NCI-H2196 (cell line): ENCODE data around the gene CRYAB.
"Not testable (repeated sequence)": the region's sequence is repeated elsewhere in the genome, so short reads cannot be mapped to it uniquely, and the experiment has no call there.

ENCODE experiments used
- DNase-seq: peaks from one replicate; lab custom pipeline; 2025; ENCODE audit not compliant: unreplicated experiment; lab: John Stamatoyannopoulos, UW

CRYAB gene

DNA sequence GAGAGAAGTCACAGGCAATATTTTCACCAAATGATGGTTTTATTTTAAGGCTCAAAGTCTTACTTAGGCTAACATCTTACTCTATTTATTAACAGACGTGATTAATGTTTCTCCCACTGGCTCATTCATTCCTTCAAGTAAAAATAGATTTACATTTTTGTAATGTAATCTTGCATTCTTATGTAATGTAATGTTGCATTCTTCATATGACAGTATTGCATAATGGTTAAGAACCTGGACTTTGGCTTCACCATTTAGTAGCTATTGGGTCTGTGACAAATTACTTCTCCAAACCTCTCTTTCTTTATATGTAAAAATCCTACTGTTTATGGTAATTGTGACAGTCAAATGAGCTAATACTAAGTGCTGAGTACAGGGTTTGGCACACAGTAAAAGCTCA is 22.3 kb upstream of the CRYAB start:
- no peak for DNase-seq

DNA sequence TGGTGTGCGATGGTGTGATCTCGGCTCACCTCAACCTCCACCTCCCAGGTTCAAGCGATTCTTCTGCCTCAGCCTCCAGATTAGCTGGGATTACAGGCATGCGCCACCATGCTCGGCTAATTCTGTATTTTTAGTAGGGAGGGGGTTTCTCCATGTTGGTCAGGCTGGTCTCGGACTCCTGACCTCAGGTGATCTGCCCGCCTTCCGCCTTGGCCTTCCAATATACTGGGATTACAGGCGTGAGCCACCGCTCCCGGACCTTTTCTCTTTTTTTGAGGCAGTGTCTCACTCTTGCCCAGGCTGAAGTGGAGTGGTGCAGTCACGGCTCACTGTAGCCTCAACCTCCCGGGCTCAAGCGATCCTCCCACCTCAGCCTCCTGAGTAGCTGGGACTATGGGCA is 21.6 kb upstream of the CRYAB start:
- DNase-seq = not testable (repeated sequence)

DNA sequence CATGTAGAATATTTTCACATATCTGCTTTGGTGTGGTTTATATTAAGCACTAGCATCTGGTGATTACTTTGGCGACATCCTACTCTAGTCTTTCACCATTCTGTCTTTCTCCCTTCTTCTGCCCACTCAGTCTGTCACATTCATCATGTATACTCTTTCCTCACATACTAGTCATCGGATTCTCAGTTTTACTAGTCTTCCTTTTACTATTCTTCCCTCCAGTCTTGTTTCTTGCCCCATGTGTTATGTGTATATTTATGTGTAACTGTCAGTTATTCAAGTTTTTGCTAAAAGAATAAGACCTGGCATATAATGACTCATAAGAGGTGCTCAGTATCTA is 21.0 kb upstream of the CRYAB start:
- DNase-seq = no peak

- DNase-seq = no peak
Observed at GRCh38 chr11:111930472-111930871, 18.9 kb upstream of the CRYAB start.

GRCh38 chr11:111926505-111927391 is 15.2 kb upstream of the CRYAB start:
- DNase-seq = peak; percentile 99

DNA sequence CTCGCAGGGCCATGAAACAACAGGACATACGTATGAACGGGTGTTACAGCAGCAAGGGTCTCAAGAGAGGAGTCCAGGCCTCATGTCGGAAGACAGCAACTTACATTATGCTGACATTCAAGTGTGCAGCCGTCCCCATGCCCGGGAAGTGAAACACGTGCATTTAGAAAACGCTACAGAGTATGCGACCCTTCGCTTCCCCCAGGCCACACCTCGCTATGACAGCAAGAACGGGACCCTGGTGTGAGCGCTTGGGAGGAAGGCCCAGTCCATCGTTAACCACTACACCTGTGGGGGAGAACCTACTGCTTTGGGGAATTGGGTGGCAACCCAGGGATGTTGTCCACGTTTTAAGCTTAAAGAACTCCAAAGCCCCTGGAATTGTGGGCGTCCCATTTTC is 14.4 kb upstream of the CRYAB start:
- DNase-seq = no peak

GRCh38 chr11:111923951-111924350 is 12.4 kb upstream of the CRYAB start:
- no peak for DNase-seq

DNA sequence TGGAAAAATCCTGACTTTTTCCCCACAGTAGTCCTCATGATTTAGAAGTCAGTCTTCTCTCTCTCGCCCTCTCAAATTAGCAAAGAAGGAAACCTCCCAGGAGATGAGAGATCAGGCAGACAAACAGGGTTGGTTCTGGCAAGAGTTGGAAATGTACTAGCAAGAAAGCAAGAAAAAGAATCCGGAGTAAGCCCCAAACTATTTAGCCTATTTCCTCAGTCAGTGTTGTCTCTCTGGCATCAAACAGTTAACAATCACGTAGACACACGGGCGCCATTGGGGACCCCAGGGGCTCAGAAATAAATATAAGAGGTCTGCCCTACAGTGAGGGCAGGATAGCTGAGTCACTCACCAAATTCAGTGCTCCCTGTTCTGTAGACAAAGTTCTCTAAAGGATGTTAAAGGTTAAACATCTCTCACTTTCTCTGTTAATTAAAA is 11.8 kb upstream of the CRYAB start:
- no peak for DNase-seq

GRCh38 chr11:111922803-111923202 is 11.2 kb upstream of the CRYAB start:
- peak; percentile 62 for DNase-seq

- DNase-seq = no peak
Observed at GRCh38 chr11:111921541-111922230, 10.1 kb upstream of the CRYAB start.

- no peak for DNase-seq
Observed at GRCh38 chr11:111920908-111921307, 9.3 kb upstream of the CRYAB start.

DNA sequence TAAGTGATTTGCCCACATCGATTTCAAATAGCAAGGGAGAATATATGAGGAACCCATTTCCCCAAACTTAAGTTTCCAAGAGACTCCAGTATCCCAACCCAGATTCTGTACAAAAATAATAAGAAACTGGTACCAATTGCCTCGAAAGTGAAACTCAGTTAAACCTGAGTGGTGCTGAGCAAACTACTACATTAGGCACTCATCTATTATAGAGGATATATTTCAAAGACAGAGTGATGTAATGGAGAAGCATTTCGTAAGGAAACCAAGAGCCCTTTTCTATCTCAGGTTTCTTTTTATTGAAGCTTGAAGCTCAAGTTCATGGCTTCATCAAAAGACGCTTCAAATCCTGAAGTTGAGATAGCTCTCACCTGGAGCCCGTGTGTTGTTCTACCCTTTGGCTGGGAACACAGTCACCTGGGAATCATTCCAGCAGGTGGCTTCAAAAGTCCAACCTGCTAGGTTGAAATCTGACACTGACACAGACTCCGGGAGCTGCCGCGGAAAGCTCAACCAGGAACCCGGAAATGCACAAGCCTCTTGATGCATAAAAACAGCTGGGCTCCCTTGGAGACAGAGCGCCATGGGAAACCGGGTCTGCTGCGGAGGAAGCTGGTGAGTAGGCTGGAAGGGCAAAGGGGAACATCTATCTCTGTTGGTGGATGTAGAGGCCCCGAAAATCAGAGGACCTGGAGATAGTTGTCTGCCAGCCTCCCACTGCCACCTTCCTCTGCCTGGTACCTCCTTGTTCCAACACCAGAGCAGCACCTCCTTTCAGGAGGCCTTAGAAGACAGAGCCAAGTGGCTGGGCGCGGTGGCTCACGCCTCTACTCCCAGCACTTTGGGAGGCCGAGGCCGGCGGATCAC is 7.1 kb upstream of the CRYAB start, which contains the start of gene C11orf52:
Gene C11orf52, plus strand, starts transcription at position 524 of the 867 bp plus-strand sequence. Its CDS starts 60 bp downstream, at position 584.
- DNase-seq = peak; percentile 94

DNA sequence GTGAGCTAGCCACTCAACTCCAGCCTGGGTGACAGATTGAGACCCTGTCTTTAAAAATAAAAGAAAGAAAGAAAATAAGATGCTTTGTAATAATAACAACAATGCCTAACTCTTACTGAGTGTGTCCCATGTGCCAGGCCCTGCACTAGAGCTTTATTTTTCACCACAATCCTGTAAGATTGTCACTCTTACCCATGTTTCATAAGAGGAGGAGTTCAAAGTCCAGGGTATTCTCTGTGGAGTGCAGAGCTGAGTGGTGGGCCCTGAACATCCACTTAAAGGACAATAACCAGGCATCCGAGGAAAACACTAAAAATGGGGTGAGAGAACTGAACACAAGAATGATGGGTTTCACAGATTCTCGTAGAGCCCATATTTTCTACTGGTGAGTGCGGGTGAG is 6.2 kb upstream of the CRYAB start:
- no peak for DNase-seq

DNA sequence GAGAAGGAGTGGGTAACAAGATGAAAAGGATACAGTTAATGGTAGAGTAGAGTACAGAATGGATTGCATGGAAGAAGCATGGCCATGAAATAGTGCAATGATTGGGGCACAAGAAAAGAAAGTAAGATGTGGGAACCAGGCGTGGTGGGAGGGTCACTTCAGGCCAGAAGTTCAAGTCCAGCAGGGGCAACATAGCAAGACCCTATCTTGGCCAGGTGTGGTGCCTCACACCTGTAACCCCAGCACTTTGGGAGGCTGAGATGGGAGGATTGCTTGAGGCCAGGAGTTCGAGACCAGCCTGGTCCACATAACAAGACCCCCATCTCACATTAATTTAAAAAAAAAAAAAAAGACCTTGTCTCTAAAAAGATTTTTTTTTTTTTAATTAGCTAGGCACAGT is 5.7 kb upstream of the CRYAB start:
- no peak for DNase-seq

DNA sequence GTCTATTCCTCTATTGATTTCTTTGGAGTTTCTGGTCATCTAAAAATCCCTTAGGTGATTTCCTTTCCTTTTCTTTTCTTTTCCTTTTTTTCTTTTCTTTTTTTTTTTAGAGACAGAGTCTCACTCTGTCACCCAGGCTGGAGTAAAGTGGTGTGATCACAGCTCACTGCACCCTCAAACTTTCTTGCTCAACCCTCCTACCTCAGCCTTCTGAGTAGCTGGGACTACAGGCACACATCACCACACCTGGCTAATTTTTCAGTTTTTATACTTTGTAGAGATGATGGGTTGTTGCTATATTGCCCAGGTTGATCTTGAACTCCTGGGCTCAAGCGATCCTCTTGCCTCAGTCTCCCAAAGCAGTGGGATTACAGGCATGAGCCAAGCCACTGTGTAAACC is 5.2 kb upstream of the CRYAB start:
- DNase-seq = no peak

DNA sequence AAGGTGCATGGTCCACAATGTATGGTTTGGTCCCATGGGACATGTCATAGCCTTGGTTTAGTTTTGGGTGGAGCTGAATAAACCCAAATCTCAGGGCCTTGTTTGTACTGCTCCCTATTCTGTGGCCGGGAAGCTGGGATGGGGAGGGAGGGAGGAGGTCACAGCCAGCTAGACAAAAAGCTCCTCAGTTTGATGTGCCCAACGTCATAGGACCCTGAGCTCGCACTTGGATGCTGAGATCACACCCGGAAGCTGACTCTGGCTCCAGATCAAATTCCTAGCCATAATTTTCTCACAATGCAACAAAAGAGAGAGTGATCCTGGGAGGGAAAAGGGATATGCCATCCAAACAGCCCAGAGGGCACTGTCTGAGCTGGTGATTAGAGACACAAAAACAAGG is 2.4 kb upstream of the CRYAB start:
- DNase-seq = no peak

DNA sequence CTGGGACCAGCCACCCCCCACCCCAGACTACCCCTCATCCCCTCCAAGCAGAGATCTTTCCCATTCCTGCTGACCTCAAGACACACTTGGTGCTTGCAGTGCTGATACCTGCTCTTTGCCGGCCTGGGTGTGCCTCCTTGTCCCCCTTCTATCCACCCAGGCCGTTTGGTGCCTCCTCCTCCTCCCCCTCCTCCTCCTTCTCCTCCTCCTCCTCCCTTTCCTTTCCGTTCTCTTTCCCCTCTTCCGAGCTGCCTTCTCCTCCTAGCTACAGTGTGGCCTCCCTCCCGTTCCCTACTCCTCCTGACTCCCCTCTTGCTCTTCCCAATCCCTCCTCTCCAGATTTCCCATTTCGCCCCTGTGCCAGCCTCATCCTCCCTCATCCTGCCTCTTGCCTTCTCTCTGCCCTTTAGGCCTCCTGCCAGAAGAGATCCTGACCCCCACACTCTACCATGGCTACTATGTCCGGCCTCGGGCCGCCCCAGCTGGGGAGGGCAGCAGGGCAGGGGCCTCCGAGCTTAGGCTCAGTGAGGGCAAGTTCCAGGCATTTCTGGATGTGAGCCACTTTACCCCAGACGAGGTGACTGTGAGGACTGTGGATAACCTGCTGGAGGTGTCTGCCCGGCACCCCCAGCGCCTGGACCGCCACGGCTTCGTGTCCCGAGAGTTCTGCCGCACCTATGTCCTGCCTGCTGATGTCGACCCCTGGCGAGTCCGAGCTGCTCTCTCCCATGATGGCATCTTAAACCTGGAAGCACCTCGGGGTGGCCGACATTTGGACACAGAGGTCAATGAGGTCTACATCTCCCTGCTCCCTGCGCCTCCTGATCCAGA is 1.7 kb upstream of the CRYAB start:
- DNase-seq = no peak

- no peak for DNase-seq
Observed at GRCh38 chr11:111912535-111912934, 965 bp upstream of the CRYAB start, which contains the start of gene HSPB2. TSS of gene HSPB2 (plus strand) at chr11:111912734. CDS start at chr11:111912830, 96 bp downstream.

DNA sequence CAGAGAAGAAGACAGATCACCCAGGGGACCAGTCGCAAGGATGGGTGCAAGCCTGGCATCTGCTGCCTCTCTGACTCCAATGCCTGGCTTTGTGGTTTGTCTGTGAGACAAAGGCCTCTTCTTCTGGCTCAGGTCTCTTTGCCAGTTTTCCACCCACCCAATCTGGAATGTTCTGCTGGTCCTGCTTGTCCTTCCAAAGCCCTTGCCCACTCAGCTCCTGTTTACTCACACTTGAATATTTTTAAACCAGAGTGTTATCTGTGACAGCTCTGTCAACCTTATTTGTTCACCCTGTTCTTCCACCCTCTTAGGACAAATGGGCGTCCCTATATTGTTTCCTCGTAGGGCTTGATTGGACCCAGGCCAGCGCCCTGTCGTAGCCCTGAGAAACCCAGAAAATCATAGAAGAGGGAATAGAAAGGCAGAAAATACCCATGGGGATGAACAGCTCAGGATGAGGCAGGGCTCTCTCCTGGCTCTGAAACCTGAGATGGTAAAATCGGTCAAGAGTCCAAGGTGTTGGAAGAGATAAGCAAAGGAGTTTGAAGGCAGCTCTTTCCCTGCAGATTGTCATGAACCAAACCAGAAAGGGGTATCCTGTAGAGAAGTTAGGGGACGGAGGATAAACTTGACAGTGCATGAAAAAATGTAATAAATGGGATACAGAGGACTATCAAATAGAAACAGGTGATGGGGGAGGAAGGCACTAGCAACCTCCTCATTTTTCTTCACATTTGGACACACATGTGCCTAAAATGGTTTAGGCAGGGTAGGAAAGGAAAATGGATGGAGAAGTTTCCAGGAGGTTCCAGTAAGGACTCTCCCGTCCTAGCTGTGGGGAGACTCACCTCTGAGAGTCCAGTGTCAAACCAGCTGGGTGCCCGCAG is 651 bp downstream of the CRYAB start:
- no peak for DNase-seq
